DOHH2 (cell line): ENCODE results near the gene TMPRSS11E.

Source experiments
- H3F3A ChIP-seq: fragments of 200-600 bp; sonication (generic), shearing (Covaris generic); 2 replicates; pipeline ENCODE4 v1.6.0; 2016; ENCODE audit warnings: antibody characterized with exemption, mild to moderate bottlenecking; ENCODE audit not compliant: control insufficient read depth, insufficient read depth
- H3K27ac ChIP-seq: fragments of 200-600 bp; sonication (generic); 2 replicates; pipeline ENCODE4 v1.5.1; 2014; ENCODE audit warnings: low read depth, mild to moderate bottlenecking, low read length, moderate library complexity
- H3K27me3 ChIP-seq: fragments of 200-600 bp; sonication (generic); 2 replicates; pipeline ENCODE4 v1.6.1; 2014; ENCODE audit warnings: mild to moderate bottlenecking, low read length, mixed read lengths; ENCODE audit not compliant: control insufficient read depth
- H3K36me3 ChIP-seq: fragments of 200-600 bp; sonication (generic); 2 replicates; pipeline ENCODE4 v1.6.1; 2014; ENCODE audit warnings: mild to moderate bottlenecking, low read length, moderate library complexity, mixed read lengths; ENCODE audit not compliant: control insufficient read depth
- H3K4me1 ChIP-seq: fragments of 200-600 bp; sonication (generic); 2 replicates; pipeline ENCODE4 v1.6.1; 2014; ENCODE audit warnings: mild to moderate bottlenecking, low read length, mixed read lengths; ENCODE audit not compliant: control insufficient read depth
- H3K4me2 ChIP-seq: fragments of 200-600 bp; sonication (generic); 2 replicates; pipeline ENCODE4 v1.6.0; 2014; ENCODE audit warnings: mild to moderate bottlenecking, low read length, moderate library complexity
- H3K4me3 ChIP-seq: fragments of 200-600 bp; sonication (generic); 2 replicates; pipeline ENCODE4 v1.5.1; 2014; ENCODE audit warnings: mild to moderate bottlenecking, low read length, mixed read lengths
- H3K79me2 ChIP-seq: fragments of 200-600 bp; sonication (generic); 2 replicates; pipeline ENCODE4 v1.6.1; 2014; ENCODE audit warnings: mild to moderate bottlenecking, low read length, mixed read lengths; ENCODE audit not compliant: control insufficient read depth
- H3K9me2 ChIP-seq: fragments of 200-600 bp; sonication (generic); replicated peaks from 2 replicates; pipeline ENCODE4 v1.6.1; 2014; ENCODE audit warnings: mild to moderate bottlenecking, low read length, mixed read lengths; ENCODE audit not compliant: control insufficient read depth
- H3K9me3 ChIP-seq: fragments of 200-600 bp; sonication (generic); 2 replicates; pipeline ENCODE4 v1.6.1; 2014; ENCODE audit warnings: antibody characterized with exemption, low read length, mixed read lengths; ENCODE audit not compliant: control insufficient read depth, insufficient read depth
- H4K20me1 ChIP-seq: fragments of 200-600 bp; sonication (generic); 2 replicates; pipeline ENCODE4 v1.6.0; 2014; ENCODE audit warnings: low read depth, mild to moderate bottlenecking, antibody characterized with exemption, low read length, moderate library complexity; ENCODE audit not compliant: control insufficient read depth, insufficient read depth
- CTCF ChIP-seq: fragments of 200-600 bp; sonication (generic); IDR thresholded peaks from one replicate; pipeline ENCODE4 v1.5.1; 2014; ENCODE audit warnings: antibody characterized with exemption, mild to moderate bottlenecking, low read depth, low read length; ENCODE audit not compliant: poor library complexity, severe bottlenecking
- EZH2phosphoT487 ChIP-seq: fragments of 200-600 bp; sonication (generic); IDR thresholded peaks from 2 replicates; pipeline ENCODE4 v1.6.1; 2017; ENCODE audit warnings: borderline replicate concordance, mild to moderate bottlenecking, antibody characterized with exemption, low read length, moderate library complexity, mixed read lengths

TMPRSS11E gene

DNA sequence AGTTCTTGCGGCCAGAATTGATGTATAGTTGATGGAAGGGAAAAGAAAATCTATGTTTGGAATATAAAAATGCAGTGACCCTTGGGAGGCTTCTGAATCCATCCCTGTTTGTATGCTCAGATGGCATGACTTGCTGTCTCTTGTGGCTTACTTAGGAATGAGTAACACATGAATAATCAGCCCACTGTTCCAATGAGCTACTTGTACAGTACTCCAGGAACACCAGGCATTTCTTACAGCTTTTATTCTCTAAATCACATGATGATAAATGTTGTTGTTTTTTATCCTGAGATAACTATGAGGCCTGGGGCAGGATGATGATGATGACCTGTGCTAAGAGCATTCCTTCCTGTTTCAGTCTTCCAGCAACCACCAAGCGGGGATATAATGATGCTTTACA, 18.9 kb downstream of the TMPRSS11E start:
- TF ChIP-seq EZH2phosphoT487 (no peak), CTCF (no peak)
- no peaks in the 10 kb centered on the region for H3F3A ChIP-seq
- no peaks in the 10 kb centered on the region for H3K36me3 ChIP-seq
- no peaks in the 10 kb centered on the region for H4K20me1 ChIP-seq
- no peaks in the 10 kb centered on the region for H3K9me3 ChIP-seq
- H3K27ac ChIP-seq, result no peak overlapping the region
- no peak overlapping the region for H3K4me3 ChIP-seq
- H3K9me2 ChIP-seq, result no peaks in the 10 kb centered on the region
- H3K27me3 ChIP-seq, result no peaks in the 10 kb centered on the region
- H3K79me2 ChIP-seq, result no peaks in the 10 kb centered on the region
- H3K4me1 ChIP-seq, result no peaks in the 10 kb centered on the region
- H3K4me2 ChIP-seq, result no peak overlapping the region

DNA sequence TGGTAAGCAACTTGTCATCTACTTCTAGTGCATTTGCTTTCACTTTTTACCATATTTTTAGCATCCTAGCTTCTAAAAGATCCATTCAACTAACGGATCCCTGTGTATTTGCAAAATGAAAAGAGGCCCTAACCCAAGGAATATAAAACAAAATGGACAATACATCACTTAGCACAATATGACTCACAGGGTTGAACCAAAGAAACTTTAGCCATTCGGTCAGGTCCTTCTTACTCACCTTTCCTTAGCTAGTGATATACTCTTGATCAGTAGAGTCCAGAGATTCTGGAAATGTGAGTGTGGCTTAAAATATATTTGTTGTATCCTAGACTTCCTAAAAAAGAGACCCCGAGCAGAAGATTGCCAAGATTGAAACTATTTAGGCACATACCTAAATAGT, 19.5 kb downstream of the TMPRSS11E start:
- TF ChIP-seq CTCF, result no peak
- no peaks in the 10 kb centered on the region for H4K20me1 ChIP-seq
- no peak overlapping the region for H3K4me3 ChIP-seq
- no peaks in the 10 kb centered on the region for H3K36me3 ChIP-seq
- H3K27ac ChIP-seq, result no peak overlapping the region
- H3K4me1 ChIP-seq, result no peaks in the 10 kb centered on the region
- no peaks in the 10 kb centered on the region for H3F3A ChIP-seq
- H3K9me2 ChIP-seq, result no peaks in the 10 kb centered on the region
- H3K79me2 ChIP-seq, result no peaks in the 10 kb centered on the region
- H3K27me3 ChIP-seq, result no peaks in the 10 kb centered on the region
- no peaks in the 10 kb centered on the region for H3K9me3 ChIP-seq
- H3K4me2 ChIP-seq, result no peak overlapping the region

DNA sequence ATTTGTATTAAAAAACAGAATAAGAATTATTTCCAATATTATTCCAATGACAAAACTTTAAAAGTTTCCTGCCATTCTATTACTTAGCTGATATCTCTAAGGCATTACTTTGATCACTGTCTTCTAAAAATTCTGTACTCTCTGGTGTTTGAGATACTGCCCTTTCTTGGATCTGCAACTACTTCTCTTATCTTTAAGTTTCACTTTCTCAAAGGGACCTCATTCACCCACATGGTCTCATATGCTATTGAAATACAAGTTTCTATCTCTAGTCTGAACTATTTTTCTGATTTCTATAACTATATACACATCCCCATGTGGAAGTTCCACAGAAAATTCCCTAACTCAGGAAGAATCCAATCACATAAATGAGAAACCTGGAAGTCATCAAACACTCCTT, 22.2 kb downstream of the TMPRSS11E start:
- H3K79me2 ChIP-seq, result no peaks in the 10 kb centered on the region
- no peaks in the 10 kb centered on the region for H3K9me2 ChIP-seq
- H3F3A ChIP-seq, result no peaks in the 10 kb centered on the region
- H3K4me1 ChIP-seq, result no peaks in the 10 kb centered on the region
- H3K9me3 ChIP-seq, result no peaks in the 10 kb centered on the region
- H3K27ac ChIP-seq, result no peak overlapping the region
- H3K4me2 ChIP-seq, result no peak overlapping the region
- no peaks in the 10 kb centered on the region for H4K20me1 ChIP-seq
- TF ChIP-seq CTCF, result no peak
- TF ChIP-seq EZH2phosphoT487, result no peak
- no peaks in the 10 kb centered on the region for H3K27me3 ChIP-seq
- no peak overlapping the region for H3K4me3 ChIP-seq
- H3K36me3 ChIP-seq, result no peaks in the 10 kb centered on the region

DNA sequence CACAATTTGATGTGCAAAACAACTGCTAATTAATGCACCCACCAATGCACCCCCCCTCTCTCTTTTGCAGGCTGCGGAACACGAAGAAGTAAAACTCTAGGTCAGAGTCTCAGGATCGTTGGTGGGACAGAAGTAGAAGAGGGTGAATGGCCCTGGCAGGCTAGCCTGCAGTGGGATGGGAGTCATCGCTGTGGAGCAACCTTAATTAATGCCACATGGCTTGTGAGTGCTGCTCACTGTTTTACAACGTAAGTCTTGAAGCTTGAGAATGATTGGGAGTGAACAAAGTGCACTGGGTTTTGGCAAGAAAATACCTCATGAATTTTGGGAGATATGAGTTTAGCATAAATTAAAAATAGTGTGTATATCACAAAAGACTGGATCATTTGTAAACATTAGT, 28.9 kb downstream of the TMPRSS11E start:
- no peaks in the 10 kb centered on the region for H3K36me3 ChIP-seq
- no peak overlapping the region for H3K4me2 ChIP-seq
- no peaks in the 10 kb centered on the region for H3F3A ChIP-seq
- H4K20me1 ChIP-seq, result no peaks in the 10 kb centered on the region
- H3K79me2 ChIP-seq, result no peaks in the 10 kb centered on the region
- H3K27ac ChIP-seq, result no peak overlapping the region
- H3K27me3 ChIP-seq, result no peaks in the 10 kb centered on the region
- no peaks in the 10 kb centered on the region for H3K9me3 ChIP-seq
- H3K4me3 ChIP-seq, result no peak overlapping the region
- H3K9me2 ChIP-seq, result no peaks in the 10 kb centered on the region
- no peaks in the 10 kb centered on the region for H3K4me1 ChIP-seq
- TF ChIP-seq EZH2phosphoT487 (no peak), CTCF (no peak)
